ENCODE data around the gene HPSE2. TPM values are rescaled to one million over a fixed set of nuclear protein-coding genes. Genes with fewer than 3 reads are reported as not detected.

Gene HPSE2
- total RNA-seq, 1 experiment from 2014 or later = not detected

GRCh38 chr10:98800263-98800662 lies 435.4 kb downstream of the HPSE2 start:
- Histone ChIP-seq H3K36me3 (ENCODE audit: control insufficient read depth, insufficient read depth, low read length) (no peaks in the 10 kb centered on the region), H3K27ac (ENCODE audit: low read length) (no peak overlapping the region), H3K27me3 (ENCODE audit: control insufficient read depth, insufficient read depth, low read length) (no peaks in the 10 kb centered on the region), H3K4me1 (ENCODE audit: control insufficient read depth, insufficient read depth, low read length) (no peaks in the 10 kb centered on the region), H3K4me3 (ENCODE audit: low read depth in 2 of 2, low read length in 2 of 2) (no peak overlapping the region), H3K9me3 (ENCODE audit: control insufficient read depth, insufficient read depth, low read depth, low read length) (no peaks in the 10 kb centered on the region)
- DNase-seq (ENCODE audit: low read depth, low spot score) = no peak
- in situ Hi-C loops (cut with HindIII; ENCODE audit: low pct_unique_long_range_greater_than_20kb, low sequenced_read_pairs) = no loop called here
- POLR2A ChIA-PET = no interaction called here
- TF ChIP-seq REST (IDR thresholded peaks at IDR 0.05; ENCODE audit: insufficient read depth in 1 of 2, low read depth in 2 of 2, low read length in 1 of 2) = no peak
- intact Hi-C loops (cut with micrococcal nuclease; ENCODE audit: unreplicated experiment) = no loop called here
- BruUV-seq (replicated peaks) = no TSS peak
- ATAC-seq = no peak
- CTCF ChIA-PET = no interaction called here

- intact Hi-C loops (cut with micrococcal nuclease; ENCODE audit: unreplicated experiment) = loop anchor here (10.0 kb wide), 1 partner anchor 479 kb away; no protein-coding TSS in a partner anchor
- TF ChIP-seq, protein P1, sequence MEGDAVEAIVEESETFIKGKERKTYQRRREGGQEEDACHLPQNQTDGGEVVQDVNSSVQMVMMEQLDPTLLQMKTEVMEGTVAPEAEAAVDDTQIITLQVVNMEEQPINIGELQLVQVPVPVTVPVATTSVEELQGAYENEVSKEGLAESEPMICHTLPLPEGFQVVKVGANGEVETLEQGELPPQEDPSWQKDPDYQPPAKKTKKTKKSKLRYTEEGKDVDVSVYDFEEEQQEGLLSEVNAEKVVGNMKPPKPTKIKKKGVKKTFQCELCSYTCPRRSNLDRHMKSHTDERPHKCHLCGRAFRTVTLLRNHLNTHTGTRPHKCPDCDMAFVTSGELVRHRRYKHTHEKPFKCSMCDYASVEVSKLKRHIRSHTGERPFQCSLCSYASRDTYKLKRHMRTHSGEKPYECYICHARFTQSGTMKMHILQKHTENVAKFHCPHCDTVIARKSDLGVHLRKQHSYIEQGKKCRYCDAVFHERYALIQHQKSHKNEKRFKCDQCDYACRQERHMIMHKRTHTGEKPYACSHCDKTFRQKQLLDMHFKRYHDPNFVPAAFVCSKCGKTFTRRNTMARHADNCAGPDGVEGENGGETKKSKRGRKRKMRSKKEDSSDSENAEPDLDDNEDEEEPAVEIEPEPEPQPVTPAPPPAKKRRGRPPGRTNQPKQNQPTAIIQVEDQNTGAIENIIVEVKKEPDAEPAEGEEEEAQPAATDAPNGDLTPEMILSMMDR (IDR thresholded peaks at IDR 0.05) = no peak
- TF ChIP-seq TCF7L2 (IDR thresholded peaks at IDR 0.05; ENCODE audit: low read depth, low read length) = no peak
- no peak for TF ChIP-seq SIN3A (IDR thresholded peaks at IDR 0.05; ENCODE audit: borderline replicate concordance, insufficient read depth, low read depth, low read length)
- TF ChIP-seq REST (IDR thresholded peaks at IDR 0.05; ENCODE audit: insufficient read depth in 1 of 2, low read depth in 2 of 2, low read length in 1 of 2) = no peak
- TF ChIP-seq POLR2AphosphoS5 (IDR thresholded peaks at IDR 0.05; ENCODE audit: low read depth, low read length) = no peak
Measured at GRCh38 chr10:98795467-98795866, 440.2 kb downstream of the HPSE2 start.

More at GRCh38 chr10:98795467-98795866, 440.2 kb downstream of the HPSE2 start:
- no TSS peak for BruUV-seq (replicated peaks)
- H3K27ac ChIP-seq (ENCODE audit: low read length) = no peak overlapping the region
- H3K9me3 ChIP-seq (ENCODE audit: control insufficient read depth, insufficient read depth, low read depth, low read length) = no peaks in the 10 kb centered on the region
- no peaks in the 10 kb centered on the region for H3K36me3 ChIP-seq (ENCODE audit: control insufficient read depth, insufficient read depth, low read length)
- POLR2A ChIA-PET = no interaction called here
- no peak overlapping the region for H3K4me3 ChIP-seq (ENCODE audit: low read depth in 2 of 2, low read length in 2 of 2)
- in situ Hi-C loops (cut with HindIII; ENCODE audit: low pct_unique_long_range_greater_than_20kb, low sequenced_read_pairs) = no loop called here
- ATAC-seq (no peak), DNase-seq (ENCODE audit: low read depth, low spot score) (no peak)
- peaks cover 6% of the 10 kb centered on the region for H3K27me3 ChIP-seq (ENCODE audit: control insufficient read depth, insufficient read depth, low read length)
- CTCF ChIA-PET = no interaction called here
- H3K4me1 ChIP-seq (ENCODE audit: control insufficient read depth, insufficient read depth, low read length) = no peaks in the 10 kb centered on the region
